ENCODE measurements around the gene PRAME. TPM values are rescaled to one million over a fixed set of nuclear protein-coding genes. Genes with fewer than 3 reads are reported as not detected.
"Not testable (repeated sequence)": the region's sequence is repeated elsewhere in the genome, so short reads cannot be mapped to it uniquely, and the experiment has no call there.

PRAME gene
- total RNA-seq, 1 donor from 2014 or later: not detected

DNA sequence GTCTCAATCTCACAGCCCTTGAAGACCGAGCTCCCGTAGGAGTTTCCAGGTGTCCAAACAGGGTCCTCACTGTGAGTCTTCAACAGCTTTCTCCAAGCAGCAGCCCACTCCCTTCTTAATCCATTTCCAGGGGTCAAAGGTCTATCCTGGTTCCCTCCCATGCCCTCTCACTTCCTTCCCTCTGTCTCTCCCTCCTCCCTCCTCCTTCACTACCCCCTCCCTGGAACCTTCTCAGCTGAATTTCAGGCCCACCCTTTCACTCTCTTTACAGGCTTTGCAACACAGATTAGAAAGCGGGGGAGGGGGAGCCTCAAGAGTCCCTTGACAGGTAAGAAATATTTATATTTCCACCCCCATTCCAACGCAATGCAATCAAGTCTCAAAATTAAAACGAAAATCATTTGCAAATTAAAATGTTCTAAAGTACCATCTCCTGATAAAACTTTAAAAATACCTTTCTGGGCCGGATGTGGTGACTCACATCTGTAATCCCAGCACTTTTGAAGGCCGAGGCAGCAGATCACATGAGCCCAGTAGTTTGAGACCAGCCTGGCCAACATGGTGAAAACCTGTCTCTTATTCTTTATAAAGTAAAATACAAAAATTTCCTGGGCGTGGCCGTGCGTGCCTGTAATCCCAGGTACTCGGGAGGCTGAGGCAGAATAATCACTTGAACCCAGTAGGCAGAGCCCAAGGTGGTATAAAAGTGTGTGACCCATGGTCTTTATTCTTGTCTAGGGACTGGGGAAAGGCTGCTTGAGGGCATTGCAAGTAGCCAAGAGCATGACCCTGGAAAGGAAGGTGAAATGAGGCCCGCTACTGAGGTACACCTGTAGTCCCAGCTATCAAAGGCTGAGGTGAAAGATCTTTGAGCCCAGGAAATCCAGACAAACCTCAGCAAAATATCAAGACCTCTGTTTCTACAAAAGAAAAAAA is 38.1 kb downstream of the PRAME start:
- no peak for DNase-seq

GRCh38 chr22:22520020-22520656 is 38.9 kb downstream of the PRAME start, which contains the start of gene ZNF280A:
TSS of gene ZNF280A (minus strand) at chr22:22520270. CDS start at chr22:22515630, 4,640 bp downstream.
- DNase-seq: no peak

DNA sequence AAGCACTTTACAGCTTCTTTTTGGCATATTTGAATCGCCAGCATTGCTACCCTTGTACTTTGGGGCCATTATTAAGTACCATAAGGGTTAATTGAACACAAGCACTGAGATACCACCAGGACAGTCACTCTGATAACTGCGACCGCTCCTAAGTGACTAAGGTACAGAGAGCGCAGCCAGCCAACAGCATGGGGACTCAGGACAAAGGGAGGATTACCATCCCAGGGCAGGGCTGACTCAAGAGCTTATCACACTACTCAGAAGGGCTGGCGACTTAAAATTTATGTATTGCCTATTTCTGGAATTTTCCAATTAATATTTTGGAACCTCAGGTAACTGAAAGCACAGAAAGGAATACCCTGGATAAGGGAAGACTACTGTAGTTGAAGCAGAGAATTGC is 39.5 kb downstream of the PRAME start:
- DNase-seq: no peak

DNA sequence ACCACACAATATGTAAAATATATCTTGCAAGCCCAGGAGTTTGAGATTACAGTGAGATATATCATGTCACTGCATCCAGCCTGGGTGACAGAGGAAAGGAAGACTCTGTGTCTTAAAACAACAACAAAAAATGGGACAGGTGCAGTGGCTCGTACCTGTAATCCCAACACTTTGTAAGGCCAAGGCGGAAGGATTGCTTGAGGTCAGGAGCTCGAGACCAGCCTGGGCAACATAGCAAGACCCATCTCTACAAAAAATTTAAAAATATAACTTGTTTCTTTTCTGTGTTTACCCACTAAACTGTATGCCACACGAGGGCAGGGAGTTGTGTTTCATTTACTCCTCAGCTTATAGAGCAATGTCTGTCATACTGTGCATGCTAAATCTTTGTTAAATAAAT is 42.1 kb downstream of the PRAME start:
- DNase-seq: no peak

DNA sequence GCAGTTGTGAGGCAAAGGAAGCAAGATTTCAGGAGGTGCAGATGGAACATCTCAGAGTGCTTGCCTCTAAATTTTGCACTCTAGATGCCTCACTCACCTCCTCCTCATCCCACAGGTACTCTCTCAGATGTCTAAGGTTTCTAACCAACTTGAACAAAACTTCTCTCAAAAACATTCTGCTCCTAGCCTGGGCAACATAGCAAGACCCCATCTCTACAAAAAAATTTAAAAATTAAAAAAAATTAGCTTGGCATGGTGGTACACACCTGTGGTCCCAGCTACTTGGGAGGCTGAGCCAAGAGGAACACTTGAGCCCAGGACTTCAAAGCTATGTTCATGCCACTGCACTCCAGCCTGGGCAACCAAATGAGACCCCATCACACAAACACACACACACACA is 43.2 kb downstream of the PRAME start:
- no peak for DNase-seq

DNA sequence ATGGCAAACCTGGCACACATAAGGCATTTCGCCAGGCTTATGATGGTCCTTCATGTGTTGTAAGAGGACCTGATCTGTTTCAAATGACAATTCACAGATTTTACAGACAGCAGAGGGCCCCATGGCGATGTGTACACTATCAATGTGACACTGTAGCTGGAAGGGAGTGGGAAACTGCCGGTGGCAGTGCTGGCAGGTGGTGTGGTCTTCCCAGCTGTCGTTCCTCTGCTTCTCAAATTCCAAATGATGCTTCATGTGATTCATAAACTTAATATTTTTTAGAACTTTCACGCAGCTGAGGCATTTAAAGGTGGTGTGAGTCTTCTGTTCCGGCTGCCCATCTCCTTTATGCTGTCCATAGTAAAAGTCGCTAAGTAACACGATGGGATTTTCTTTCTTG is 44.6 kb downstream of the PRAME start:
- not testable (repeated sequence) for DNase-seq

DNA sequence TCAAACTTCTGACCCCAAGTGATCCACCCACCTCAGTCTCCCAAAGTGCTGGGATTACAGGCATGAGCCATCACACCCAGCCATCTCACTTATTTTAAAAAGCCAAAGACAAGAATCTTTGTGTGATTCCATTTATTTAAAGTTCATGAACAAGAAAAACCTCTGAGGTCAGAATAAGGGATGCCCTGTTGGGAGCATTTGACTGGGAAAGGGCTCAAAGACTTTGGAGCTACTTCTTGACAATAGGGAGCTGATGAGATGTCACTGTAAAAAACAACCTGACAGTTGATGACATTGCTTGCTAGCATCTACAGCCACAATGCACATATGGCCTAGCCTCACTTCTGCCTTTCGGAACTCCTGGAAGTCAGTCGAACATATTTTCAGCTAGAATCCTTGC is 45.4 kb downstream of the PRAME start:
- DNase-seq: no peak

- DNase-seq: no peak
Measured at GRCh38 chr22:22512951-22513350, 46.1 kb downstream of the PRAME start.

GRCh38 chr22:22510833-22511232 is 48.2 kb downstream of the PRAME start:
- not testable (repeated sequence) for DNase-seq

- DNase-seq: not testable (repeated sequence)
Measured at GRCh38 chr22:22509912-22510311, 49.2 kb downstream of the PRAME start.

DNA sequence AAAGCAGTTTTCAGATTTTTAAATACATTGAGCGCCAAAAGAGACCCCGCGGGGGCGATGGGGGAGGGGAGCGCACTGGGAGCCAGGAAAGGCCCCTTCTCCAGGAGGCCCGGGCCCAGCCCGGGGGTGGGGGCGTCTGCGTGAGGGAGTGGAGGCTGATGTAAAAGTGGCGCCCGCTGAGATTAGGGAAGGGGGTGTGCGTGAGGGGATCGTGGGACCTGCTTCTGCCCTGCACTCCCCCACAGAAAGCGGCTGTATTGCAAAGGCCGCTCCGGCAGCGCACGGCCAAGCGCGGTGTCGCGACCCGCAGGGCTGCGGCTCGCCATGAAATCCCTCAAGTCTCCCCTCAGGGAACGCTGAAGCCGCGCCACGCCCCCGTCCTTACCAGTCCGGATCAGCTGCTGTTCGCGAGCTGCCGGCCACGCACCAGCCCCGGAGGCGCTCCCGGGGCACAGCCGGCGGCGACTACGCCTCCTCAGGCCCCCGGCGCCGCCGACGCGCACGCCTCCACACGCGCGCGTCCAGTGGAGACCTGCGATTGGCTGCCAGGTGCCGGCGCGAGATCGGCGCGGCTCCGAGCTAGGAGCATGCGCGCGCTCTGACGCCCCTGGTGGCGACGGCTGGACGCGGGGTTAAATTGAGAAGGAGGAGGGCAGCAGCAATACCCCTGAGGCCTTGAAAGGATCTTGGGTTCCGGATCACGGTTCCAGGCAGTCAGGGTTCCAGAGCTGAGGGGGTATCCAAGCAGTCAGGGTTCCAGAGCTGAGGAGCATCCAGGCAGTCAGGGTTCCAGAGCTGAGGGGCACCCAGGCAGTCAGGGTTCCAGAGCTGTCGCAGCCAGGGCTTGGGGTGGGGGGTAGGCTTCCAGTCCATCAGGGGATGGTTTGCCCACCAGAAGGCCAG is 50.5 kb downstream of the PRAME start, which contains the start of gene ZNF280B:
TSS of gene ZNF280B (minus strand) at position 469 of the 903 bp plus-strand sequence. CDS start 19,344 bp downstream, outside the sequence.
- peak; percentile 34 for DNase-seq

- DNase-seq: no peak
Measured at GRCh38 chr22:22507743-22508273, 51.3 kb downstream of the PRAME start.

- no peak for DNase-seq
Measured at GRCh38 chr22:22506736-22507135, 52.3 kb downstream of the PRAME start.

DNA sequence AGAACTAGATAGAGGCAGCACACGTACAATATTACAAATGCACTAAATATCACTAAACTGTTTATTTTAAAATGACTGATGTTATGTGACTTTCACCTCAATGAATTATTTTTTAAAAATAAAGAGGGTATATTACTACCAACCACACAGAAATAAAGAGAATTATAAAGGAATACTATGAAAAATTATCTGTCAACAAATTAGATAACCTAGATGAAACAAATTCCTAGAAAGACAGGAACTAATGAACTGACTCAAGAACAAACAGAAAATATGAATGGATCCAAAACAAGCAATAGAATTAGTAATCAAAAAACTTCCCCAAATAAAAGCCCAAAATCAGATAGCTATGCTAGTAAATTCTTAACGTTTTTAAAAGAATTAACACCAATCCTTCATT is 60.8 kb downstream of the PRAME start:
- DNase-seq: no peak

Small RNAs within 50 kb of the gene (small RNA-seq; reads per million reads assigned to genes)
- not detected for gene IGLV2-34 (ENCODE audit: low replicate concordance)

Other genes starting within 250 kb of the PRAME start
- gene ZNF280B, start 50.5 kb downstream of the PRAME start, total RNA-seq: 0.59 TPM
- gene ZNF280A, start 39.0 kb downstream of the PRAME start, total RNA-seq: not detected
- gene GGTLC2, start 85.3 kb upstream of the PRAME start, total RNA-seq: not detected

Measured in skin of body (tissue), 3 donors.